Measurements from ENCODE around the gene CCDC14.

- TF ChIP-seq TAF1 (IDR thresholded peaks at IDR 0.05; ENCODE audit: low read depth) (no peak), MXI1 (conservative IDR thresholded peaks at IDR 0.05; ENCODE audit: poor library complexity, severe bottlenecking) (no peak), POLR2AphosphoS5 (IDR thresholded peaks at IDR 0.05) (no peak), EZH2 (IDR thresholded peaks at IDR 0.05; ENCODE audit: borderline replicate concordance, insufficient read depth, low read length, poor library complexity, severe bottlenecking) (no peak), REST (IDR thresholded peaks at IDR 0.05; ENCODE audit: borderline replicate concordance) (no peak), EP300 (conservative IDR thresholded peaks at IDR 0.05; ENCODE audit: poor library complexity, severe bottlenecking) (no peak), SMC3 (conservative IDR thresholded peaks at IDR 0.05; ENCODE audit: poor library complexity) (no peak), RAD21 (conservative IDR thresholded peaks at IDR 0.05) (no peak)
- TF ChIP-seq, protein P1, sequence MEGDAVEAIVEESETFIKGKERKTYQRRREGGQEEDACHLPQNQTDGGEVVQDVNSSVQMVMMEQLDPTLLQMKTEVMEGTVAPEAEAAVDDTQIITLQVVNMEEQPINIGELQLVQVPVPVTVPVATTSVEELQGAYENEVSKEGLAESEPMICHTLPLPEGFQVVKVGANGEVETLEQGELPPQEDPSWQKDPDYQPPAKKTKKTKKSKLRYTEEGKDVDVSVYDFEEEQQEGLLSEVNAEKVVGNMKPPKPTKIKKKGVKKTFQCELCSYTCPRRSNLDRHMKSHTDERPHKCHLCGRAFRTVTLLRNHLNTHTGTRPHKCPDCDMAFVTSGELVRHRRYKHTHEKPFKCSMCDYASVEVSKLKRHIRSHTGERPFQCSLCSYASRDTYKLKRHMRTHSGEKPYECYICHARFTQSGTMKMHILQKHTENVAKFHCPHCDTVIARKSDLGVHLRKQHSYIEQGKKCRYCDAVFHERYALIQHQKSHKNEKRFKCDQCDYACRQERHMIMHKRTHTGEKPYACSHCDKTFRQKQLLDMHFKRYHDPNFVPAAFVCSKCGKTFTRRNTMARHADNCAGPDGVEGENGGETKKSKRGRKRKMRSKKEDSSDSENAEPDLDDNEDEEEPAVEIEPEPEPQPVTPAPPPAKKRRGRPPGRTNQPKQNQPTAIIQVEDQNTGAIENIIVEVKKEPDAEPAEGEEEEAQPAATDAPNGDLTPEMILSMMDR (IDR thresholded peaks at IDR 0.05; ENCODE audit: poor library complexity, severe bottlenecking), result no peak
These were observed 13.5 kb downstream of the CCDC14 start for GRCh38 chr3:123947482-123947881.
